ENCODE results near the gene GSTT2.

DNA sequence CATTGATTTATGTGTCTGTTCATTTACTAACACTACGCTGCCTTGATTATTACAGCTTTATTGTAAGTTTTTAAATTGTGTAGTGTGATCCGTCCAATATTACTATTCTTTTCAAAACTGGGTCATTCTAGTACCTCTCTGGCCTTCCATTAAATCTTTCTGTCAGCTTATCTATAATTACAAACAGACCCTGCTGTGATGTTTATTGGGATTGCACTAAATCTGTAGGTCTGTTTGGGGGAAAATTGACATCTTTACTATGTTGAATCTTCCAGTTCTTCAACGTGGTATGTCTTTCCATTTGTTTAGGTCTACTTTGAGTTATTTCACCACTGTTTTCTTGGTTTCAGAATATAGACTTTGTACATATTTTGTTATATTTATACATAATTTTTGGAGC is 46.8 kb downstream of the GSTT2 start:
- no peak for TF ChIP-seq POLR2A (IDR thresholded peaks at IDR 0.05; ENCODE audit: extremely low read depth, insufficient read length)
- TF ChIP-seq CTCF (IDR thresholded peaks at IDR 0.05; ENCODE audit: low read depth, low read length) = no peak
- no peak for TF ChIP-seq MYC (IDR thresholded peaks at IDR 0.05; ENCODE audit: low read depth, low read length)
- TF ChIP-seq, protein P1, sequence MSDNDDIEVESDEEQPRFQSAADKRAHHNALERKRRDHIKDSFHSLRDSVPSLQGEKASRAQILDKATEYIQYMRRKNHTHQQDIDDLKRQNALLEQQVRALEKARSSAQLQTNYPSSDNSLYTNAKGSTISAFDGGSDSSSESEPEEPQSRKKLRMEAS (IDR thresholded peaks at IDR 0.05; ENCODE audit: low read depth, low read length) = no peak

Measured in NB4 (cell line).